CD14-positive monocyte (primary cell): ENCODE data around the gene SPC24. TPM values are rescaled to one million over a fixed set of nuclear protein-coding genes. Genes with fewer than 3 reads are reported as not detected.

Source experiments
- DNase-seq, 3 donors: peaks; one replicate each; pipeline ENCODE4 v3.0.0-alpha.2; 2011 to 2022
- H2AFZ ChIP-seq: 2 replicates; pipeline ENCODE4 v1.6.0; 2012; ENCODE audit warnings: mild to moderate bottlenecking, low read depth, low read length, inconsistent platforms; ENCODE audit not compliant: insufficient read depth, poor library complexity, severe bottlenecking
- H3K27ac ChIP-seq, 2 donors: 1 replicate in 1 of 2; 2 replicates in 1 of 2; pipeline ENCODE4 v1.5.1; 2012 to 2013; ENCODE audit warnings: low read length in 2 of 2, control low read depth in 1 of 2, inconsistent platforms in 1 of 2, low read depth in 1 of 2, mild to moderate bottlenecking in 1 of 2
- H3K27me3 ChIP-seq, 2 donors: one replicate each; pipeline versions ENCODE4 v1.6.0 to v1.6.1; 2011 to 2013; ENCODE audit warnings: low read length in 2 of 2; ENCODE audit not compliant: control insufficient read depth in 2 of 2, insufficient read depth in 2 of 2
- H3K36me3 ChIP-seq, 2 donors: replicated peaks in 1 of 2; 1 replicate in 1 of 2; 2 replicates in 1 of 2; pipeline versions ENCODE4 v1.5.1 to v1.6.1; 2012 to 2013; ENCODE audit warnings: low read length in 2 of 2, control low read depth in 1 of 2, inconsistent platforms in 1 of 2, mild to moderate bottlenecking in 1 of 2; ENCODE audit not compliant: insufficient read depth in 2 of 2, control insufficient read depth in 1 of 2
- H3K4me1 ChIP-seq, 2 donors: 1 replicate in 1 of 2; 2 replicates in 1 of 2; pipeline versions ENCODE4 v1.5.1 to v1.6.1; 2012 to 2013; ENCODE audit warnings: low read length in 2 of 2, control low read depth in 1 of 2, inconsistent platforms in 1 of 2, mild to moderate bottlenecking in 1 of 2, moderate library complexity in 1 of 2; ENCODE audit not compliant: insufficient read depth in 2 of 2, control insufficient read depth in 1 of 2
- H3K4me2 ChIP-seq: replicated peaks from 2 replicates; pipeline ENCODE3; 2012; ENCODE audit warnings: low read length, moderate library complexity, mild to moderate bottlenecking; ENCODE audit not compliant: poor library complexity, severe bottlenecking; ENCODE audit errors: extremely low read depth
- H3K4me3 ChIP-seq, 3 experiments: fragments of 200-600 bp in 1 of 3; sonication (generic) in 1 of 3; replicated peaks in 1 of 3; 1 replicate in 2 of 3; 2 replicates in 1 of 3; pipeline ENCODE4 v1.5.1; 2011 to 2013; ENCODE audit warnings: low read length in 3 of 3, mild to moderate bottlenecking in 3 of 3, control low read depth in 2 of 3, low read depth in 2 of 3, inconsistent platforms in 1 of 3, moderate library complexity in 1 of 3
- H3K79me2 ChIP-seq: 2 replicates; pipeline ENCODE4 v1.6.0; 2012; ENCODE audit warnings: mild to moderate bottlenecking, control low read depth, inconsistent platforms, low read length, moderate library complexity; ENCODE audit not compliant: insufficient read depth
- H3K9ac ChIP-seq: 2 replicates; pipeline ENCODE4 v1.6.0; 2017; ENCODE audit warnings: low read length, mild to moderate bottlenecking; ENCODE audit not compliant: insufficient read depth, poor library complexity, severe bottlenecking
- H3K9me3 ChIP-seq, 2 donors: replicated peaks in 1 of 2; 1 replicate in 1 of 2; 2 replicates in 1 of 2; pipeline versions ENCODE4 v1.5.1 to v1.6.1; 2012 to 2013; ENCODE audit warnings: low read length in 2 of 2, control low read depth in 1 of 2; ENCODE audit not compliant: control insufficient read depth in 1 of 2, insufficient read depth in 1 of 2
- H4K20me1 ChIP-seq: 2 replicates; pipeline ENCODE4 v1.6.0; 2012; ENCODE audit warnings: mild to moderate bottlenecking, low read length, control low read depth, moderate library complexity; ENCODE audit not compliant: insufficient read depth
- H3K27ac Mint-ChIP-seq, 7 donors: one replicate each; pipeline ENCODE4 v1.8.0; 2020; ENCODE audit warnings: mild to moderate bottlenecking in 7 of 7, mixed read lengths in 7 of 7, moderate library complexity in 6 of 7, inconsistent platforms in 2 of 7
- H3K27me3 Mint-ChIP-seq, 3 donors: one replicate each; pipeline ENCODE4 v1.8.0; 2021 to 2022; ENCODE audit warnings: low read depth in 3 of 3, mild to moderate bottlenecking in 3 of 3, mixed read lengths in 3 of 3, moderate library complexity in 3 of 3, inconsistent platforms in 1 of 3
- H3K36me3 Mint-ChIP-seq, 2 donors: one replicate each; pipeline ENCODE4 v1.8.0; 2020; ENCODE audit warnings: mixed read lengths in 2 of 2, inconsistent platforms in 1 of 2, mild to moderate bottlenecking in 1 of 2
- H3K4me1 Mint-ChIP-seq: one replicate; pipeline ENCODE4 v1.8.0; 2020; ENCODE audit warnings: mild to moderate bottlenecking, mixed read lengths
- H3K4me3 Mint-ChIP-seq, 2 donors: one replicate each; pipeline ENCODE4 v1.8.0; 2020; ENCODE audit warnings: mild to moderate bottlenecking in 2 of 2, mixed read lengths in 2 of 2, moderate library complexity in 1 of 2
- H3K9me3 Mint-ChIP-seq, 7 donors: one replicate each; pipeline ENCODE4 v1.8.0; 2020 to 2022; ENCODE audit warnings: mixed read lengths in 7 of 7, mild to moderate bottlenecking in 6 of 7, moderate library complexity in 6 of 7, inconsistent platforms in 2 of 7
- WGBS: methylation state at CpG from one replicate; pipeline ENCODE4 v1.1.5; 2013; ENCODE audit warnings: missing lambda C conversion rate; ENCODE audit not compliant: insufficient coverage; 5-methylcytosine and 5-hydroxymethylcytosine counted together
- intact Hi-C, 2 donors: fragments of 100-400 bp; cut with micrococcal nuclease; formaldehyde crosslinking; loops; one replicate each; pipeline versions ENCODE4 v1.15.0 to v1.15.1; 2023
- polyA plus RNA-seq, 3 donors: library from polyadenylated mRNA; depleted of rRNA in 1 of 3; unstranded in 2 of 3; stranded (reverse) in 1 of 3; fragments of 300-500 nt in 2 of 3; fragments of >200 nt in 1 of 3; fragmentation: Illumina TruSeq in 2 of 3; gene quantifications; 1 replicate in 2 of 3; 2 replicates in 1 of 3; pipeline ENCODE4 v1.2.3, GENCODE V29; 2012 to 2021
- TF ChIP-seq, protein P1 (sequence below): fragments of 200-600 bp; IDR thresholded peaks from one replicate; pipeline ENCODE4 v1.8.0; 2022; ENCODE audit warnings: antibody characterized with exemption, mild to moderate bottlenecking

The SPC24 gene
- polyA plus RNA-seq, 3 donors: 0.27 TPM; not detected in 2

GRCh38 chr19:11196406-11197287 lies 41.1 kb upstream of the SPC24 start:
- Histone ChIP-seq H3K9ac (peak overlapping the region; percentile 36), H3K9me3 (peaks cover 0 to 2% of the 10 kb centered on the region in 2 donors), H3K4me2 (peak overlapping the region; percentile 95), H3K27ac (no peak overlapping the region), H3K36me3 (no peaks in the 10 kb centered on the region), H3K79me2 (no peaks in the 10 kb centered on the region), H3K4me3 (peak overlapping the region; percentile 23 to 76 (median 48)), H3K27me3 (peaks cover 0 to 5% of the 10 kb centered on the region in 2 donors), H3K4me1 (peaks cover 22 to 31% of the 10 kb centered on the region in 2 donors), H4K20me1 (no peaks in the 10 kb centered on the region), H2AFZ (peak overlapping the region; percentile 83)
- intact Hi-C loops: loop anchor here in 1 of 2 donors (5.0 kb wide), 1 partner anchor 39 kb away; the partner anchor contains the start of gene SPC24
- H3K9me3 Mint-ChIP-seq: peaks cover 0 to 6% (median 3%) of the 10 kb centered on the region in 7 donors
- peaks cover 23% of the 10 kb centered on the region for H3K4me1 Mint-ChIP-seq
- H3K36me3 Mint-ChIP-seq: peaks cover 0 to 3% of the 10 kb centered on the region in 2 donors
- no peak for DNase-seq
- TF ChIP-seq, protein P1, sequence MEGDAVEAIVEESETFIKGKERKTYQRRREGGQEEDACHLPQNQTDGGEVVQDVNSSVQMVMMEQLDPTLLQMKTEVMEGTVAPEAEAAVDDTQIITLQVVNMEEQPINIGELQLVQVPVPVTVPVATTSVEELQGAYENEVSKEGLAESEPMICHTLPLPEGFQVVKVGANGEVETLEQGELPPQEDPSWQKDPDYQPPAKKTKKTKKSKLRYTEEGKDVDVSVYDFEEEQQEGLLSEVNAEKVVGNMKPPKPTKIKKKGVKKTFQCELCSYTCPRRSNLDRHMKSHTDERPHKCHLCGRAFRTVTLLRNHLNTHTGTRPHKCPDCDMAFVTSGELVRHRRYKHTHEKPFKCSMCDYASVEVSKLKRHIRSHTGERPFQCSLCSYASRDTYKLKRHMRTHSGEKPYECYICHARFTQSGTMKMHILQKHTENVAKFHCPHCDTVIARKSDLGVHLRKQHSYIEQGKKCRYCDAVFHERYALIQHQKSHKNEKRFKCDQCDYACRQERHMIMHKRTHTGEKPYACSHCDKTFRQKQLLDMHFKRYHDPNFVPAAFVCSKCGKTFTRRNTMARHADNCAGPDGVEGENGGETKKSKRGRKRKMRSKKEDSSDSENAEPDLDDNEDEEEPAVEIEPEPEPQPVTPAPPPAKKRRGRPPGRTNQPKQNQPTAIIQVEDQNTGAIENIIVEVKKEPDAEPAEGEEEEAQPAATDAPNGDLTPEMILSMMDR: no peak
- WGBS: 8% methylated on average over 37 of the region's 47 CpGs
- H3K27me3 Mint-ChIP-seq: peaks cover 0 to 17% (median 7%) of the 10 kb centered on the region in 3 donors
- peak overlapping the region in 2 of 7 donors; percentile 53 to 70 for H3K27ac Mint-ChIP-seq
- peak overlapping the region; percentile 76 to 87 for H3K4me3 Mint-ChIP-seq

DNA sequence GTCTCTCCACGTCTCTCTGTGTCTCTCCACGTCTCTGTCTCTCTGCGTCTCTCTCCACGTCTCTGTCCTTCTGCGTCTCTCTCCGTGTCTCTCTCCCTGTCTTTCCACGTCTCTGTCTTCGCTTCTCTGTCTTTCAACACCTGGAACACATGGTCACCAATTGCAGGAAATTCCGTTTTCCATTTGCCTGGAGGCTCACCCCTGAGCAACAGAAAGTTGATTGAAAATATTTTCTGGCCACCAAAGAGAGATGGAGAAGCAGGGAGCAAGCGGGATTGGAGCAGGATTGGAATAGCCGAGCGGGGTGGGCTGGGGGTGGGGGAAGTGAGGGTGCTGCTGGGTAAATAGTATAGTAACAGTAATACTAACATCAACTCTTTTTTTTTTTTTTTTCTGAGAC lies 40.1 kb upstream of the SPC24 start:
- no peak overlapping the region for H3K9ac ChIP-seq
- no peak overlapping the region for H3K4me2 ChIP-seq
- DNase-seq: no peak

More for the DNA sequence above, 40.1 kb upstream of the SPC24 start:
- Mint-ChIP-seq H3K27ac (peak overlapping the region in 1 of 7 donors; percentile 27), H3K36me3 (peaks cover 0 to 3% of the 10 kb centered on the region in 2 donors), H3K4me3 (peak overlapping the region in 1 of 2 donors; percentile 62), H3K27me3 (peaks cover 0 to 17% (median 4%) of the 10 kb centered on the region in 3 donors), H3K4me1 (peaks cover 29% of the 10 kb centered on the region), H3K9me3 (peaks cover 0 to 11% (median 4%) of the 10 kb centered on the region in 7 donors)
- Histone ChIP-seq H3K27me3 (peaks cover 0 to 5% of the 10 kb centered on the region in 2 donors), H3K4me1 (peaks cover 22 to 36% of the 10 kb centered on the region in 2 donors), H3K9me3 (peaks cover 0 to 6% of the 10 kb centered on the region in 2 donors), H2AFZ (no peak overlapping the region), H3K36me3 (no peaks in the 10 kb centered on the region), H3K4me3 (no peak overlapping the region), H3K27ac (no peak overlapping the region), H3K79me2 (no peaks in the 10 kb centered on the region), H4K20me1 (no peaks in the 10 kb centered on the region)
- TF ChIP-seq, protein P1: no peak
- whole genome bisulfite sequencing: 91% methylated on average over 8 of the region's 12 CpGs
- intact Hi-C loops: loop anchor here in 1 of 2 donors (5.0 kb wide), 1 partner anchor 38 kb away; the partner anchor contains the start of gene SPC24
